A673 (cell line): Measurements from ENCODE around the gene GPR39. TPM values are rescaled to one million over a fixed set of nuclear protein-coding genes. Genes with fewer than 3 reads are reported as not detected.

Source experiments
- BruUV-seq: library from RNA; stranded (reverse); fragments of 400-500 nt; replicated peaks from 2 replicates; lab custom pipeline; 2021; lab: Mats Ljungman, UMichigan
- CTCF ChIA-PET: fragments of 300-600 bp; sonication (Branson Sonifier 250); formaldehyde crosslinking; loops from one replicate; lab custom pipeline; 2022; ENCODE audit warnings: antibody characterized with exemption; lab: Charles Lee
- POLR2A ChIA-PET: fragments of 300-600 bp; sonication (Branson Sonifier 250); formaldehyde crosslinking; loops from one replicate; lab custom pipeline; 2022; ENCODE audit warnings: antibody characterized with exemption; ENCODE audit not compliant: low non-redundant PET; lab: Charles Lee
- DNase-seq: peaks from one replicate; pipeline ENCODE4 v3.0.0-alpha.2; 2015; ENCODE audit warnings: low spot score
- H3K27ac ChIP-seq: fragments of 200-600 bp; sonication (generic); 2 replicates; pipeline ENCODE4 v1.5.1; 2016; ENCODE audit warnings: mixed run types, low read depth, mild to moderate bottlenecking, mixed read lengths, antibody characterized with exemption, low read length; ENCODE audit not compliant: poor library complexity, severe bottlenecking
- H3K27me3 ChIP-seq: fragments of 200-600 bp; sonication (generic); replicated peaks from 2 replicates; pipeline ENCODE4 v1.6.1; 2017; ENCODE audit warnings: mixed run types, low read depth, mild to moderate bottlenecking, mixed read lengths, antibody characterized with exemption, low read length; ENCODE audit not compliant: insufficient read depth, poor library complexity
- H3K36me3 ChIP-seq: fragments of 200-600 bp; sonication (generic); 2 replicates; pipeline ENCODE4 v1.6.1; 2016; ENCODE audit warnings: mixed run types, mild to moderate bottlenecking, mixed read lengths, antibody characterized with exemption, low read length; ENCODE audit not compliant: insufficient read depth, poor library complexity, severe bottlenecking
- H3K4me1 ChIP-seq: fragments of 200-600 bp; sonication (generic); 2 replicates; pipeline ENCODE4 v1.6.1; 2017; ENCODE audit warnings: mixed run types, mild to moderate bottlenecking, mixed read lengths, antibody characterized with exemption, low read length; ENCODE audit not compliant: insufficient read depth, poor library complexity, severe bottlenecking
- H3K4me3 ChIP-seq: fragments of 200-600 bp; sonication (generic); 2 replicates; pipeline ENCODE4 v1.5.1; 2016; ENCODE audit warnings: low read depth, mixed run types, mild to moderate bottlenecking, mixed read lengths, low read length; ENCODE audit not compliant: poor library complexity, severe bottlenecking
- H3K9me3 ChIP-seq: fragments of 200-600 bp; sonication (generic); 2 replicates; pipeline ENCODE4 v1.6.1; 2016; ENCODE audit warnings: mixed run types, low read depth, mild to moderate bottlenecking, mixed read lengths, antibody characterized with exemption, low read length; ENCODE audit not compliant: poor library complexity, severe bottlenecking
- CTCF ChIP-seq: fragments of 300-800, 200-600 bp; sonication (generic); conservative IDR thresholded peaks from 2 replicates; pipeline ENCODE4 v1.5.1; 2017; ENCODE audit warnings: low read depth, mild to moderate bottlenecking, antibody characterized with exemption, low read length, moderate library complexity, mixed read lengths
- EZH2 ChIP-seq: fragments of 200-600 bp; sonication (generic); IDR thresholded peaks from 2 replicates; pipeline ENCODE4 v1.6.1; 2017; ENCODE audit warnings: borderline replicate concordance, low read depth, mild to moderate bottlenecking, mixed read lengths, antibody characterized with exemption, low read length; ENCODE audit not compliant: poor library complexity, severe bottlenecking
- intact Hi-C: fragments of 100-400 bp; cut with micrococcal nuclease; formaldehyde crosslinking; loops from one replicate; pipeline ENCODE4 v1.10.0; 2022; ENCODE audit not compliant: unreplicated experiment
- total RNA-seq: library from RNA; stranded (reverse); gene quantifications from 2 replicates; pipeline ENCODE4 v1.2.3, GENCODE V29; 2021

The GPR39 gene
- total RNA-seq, 1 experiment from 2014 or later, result 3.6 TPM

GRCh38 chr2:132606649-132607048 is 190.0 kb downstream of the GPR39 start:
- Histone ChIP-seq H3K27ac (no peak overlapping the region), H3K9me3 (no peaks in the 10 kb centered on the region), H3K4me1 (no peaks in the 10 kb centered on the region), H3K36me3 (no peaks in the 10 kb centered on the region), H3K27me3 (no peaks in the 10 kb centered on the region), H3K4me3 (no peak overlapping the region)
- no peak for DNase-seq
- TF ChIP-seq EZH2 (no peak), CTCF (no peak)
- POLR2A ChIA-PET, result no interaction called here
- no TSS peak for BruUV-seq
- CTCF ChIA-PET, result no interaction called here
- intact Hi-C loops, result no loop called here

- no peak for TF ChIP-seq CTCF
- no peak for TF ChIP-seq EZH2
- no peaks in the 10 kb centered on the region for H3K36me3 ChIP-seq
- DNase-seq, result no peak
- H3K4me3 ChIP-seq, result no peak overlapping the region
- no peaks in the 10 kb centered on the region for H3K4me1 ChIP-seq
- H3K27me3 ChIP-seq, result peaks cover 4% of the 10 kb centered on the region
- intact Hi-C loops, result no loop called here
- no peak overlapping the region for H3K27ac ChIP-seq
- no peaks in the 10 kb centered on the region for H3K9me3 ChIP-seq
- ChIA-PET POLR2A (no interaction called here), CTCF (no interaction called here)
- no TSS peak for BruUV-seq
These were observed 191.0 kb downstream of the GPR39 start for GRCh38 chr2:132607426-132608090.

GRCh38 chr2:132608311-132608710 is 191.7 kb downstream of the GPR39 start:
- H3K27ac ChIP-seq, result no peak overlapping the region
- POLR2A ChIA-PET, result no interaction called here
- H3K9me3 ChIP-seq, result no peaks in the 10 kb centered on the region
- BruUV-seq, result no TSS peak
- no peak for DNase-seq
- CTCF ChIA-PET, result no interaction called here
- H3K4me3 ChIP-seq, result no peak overlapping the region
- peaks cover 4% of the 10 kb centered on the region for H3K27me3 ChIP-seq
- no peaks in the 10 kb centered on the region for H3K36me3 ChIP-seq
- no peaks in the 10 kb centered on the region for H3K4me1 ChIP-seq
- TF ChIP-seq EZH2, result no peak
- no peak for TF ChIP-seq CTCF
- intact Hi-C loops, result no loop called here
